ENCODE results near the gene KCNN1.
"Not testable (repeated sequence)": the region's sequence is repeated elsewhere in the genome, so short reads cannot be mapped to it uniquely, and the experiment has no call there.

Gene KCNN1

DNA sequence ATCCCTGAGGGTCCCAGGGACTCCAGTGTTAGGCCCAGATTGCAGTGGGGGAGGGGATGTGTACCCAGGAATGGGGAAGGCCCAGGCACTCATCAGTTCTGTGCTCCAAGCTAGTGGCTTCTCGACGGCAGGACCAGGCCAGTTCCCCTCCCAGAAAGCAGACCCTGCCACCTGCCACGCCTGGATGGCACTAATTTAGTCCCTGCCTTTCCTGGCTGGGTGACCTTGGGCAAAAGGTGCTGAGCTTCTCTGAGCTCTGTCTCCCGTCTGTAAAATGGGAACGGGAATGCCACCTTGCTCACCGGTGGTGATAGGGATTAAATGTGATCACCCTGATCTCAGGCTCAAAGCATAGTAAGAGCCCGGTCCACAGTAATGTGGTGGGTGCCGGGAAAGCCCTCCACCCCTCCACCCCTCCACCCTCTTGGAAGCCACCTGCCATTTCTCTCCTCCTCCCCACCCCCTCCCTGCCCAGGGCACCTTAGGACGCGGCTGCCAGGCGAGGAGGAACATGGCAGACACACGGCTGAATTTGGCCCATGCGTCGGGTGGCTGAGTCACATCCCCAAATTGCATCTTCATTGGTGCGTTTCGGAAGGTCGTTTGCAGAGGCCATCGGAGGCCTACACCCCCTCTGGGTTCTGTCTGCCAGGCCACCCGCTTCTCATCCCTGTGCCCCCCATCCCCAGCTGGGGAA is 2.3 kb downstream of the KCNN1 start:
- DNase-seq: no peak

DNA sequence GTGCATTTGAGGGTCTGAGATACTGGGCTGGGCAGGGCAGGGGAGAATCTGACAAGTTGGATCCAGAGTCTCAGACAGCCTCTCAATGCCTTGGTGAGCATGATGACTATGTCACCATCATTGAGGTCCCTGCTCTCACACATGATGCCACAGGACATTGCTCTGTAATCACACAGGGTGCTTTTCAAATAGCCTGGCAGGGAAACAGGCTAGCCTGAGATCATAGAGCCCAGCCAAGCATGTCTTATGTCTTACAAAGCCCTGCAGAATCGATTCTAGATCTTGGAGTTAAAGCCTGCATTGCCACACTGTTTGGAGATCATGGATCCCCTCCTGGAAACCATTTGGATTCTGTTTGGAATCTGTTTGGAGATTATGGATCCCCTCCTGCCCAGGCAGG is 5.3 kb downstream of the KCNN1 start:
- DNase-seq: no peak

DNA sequence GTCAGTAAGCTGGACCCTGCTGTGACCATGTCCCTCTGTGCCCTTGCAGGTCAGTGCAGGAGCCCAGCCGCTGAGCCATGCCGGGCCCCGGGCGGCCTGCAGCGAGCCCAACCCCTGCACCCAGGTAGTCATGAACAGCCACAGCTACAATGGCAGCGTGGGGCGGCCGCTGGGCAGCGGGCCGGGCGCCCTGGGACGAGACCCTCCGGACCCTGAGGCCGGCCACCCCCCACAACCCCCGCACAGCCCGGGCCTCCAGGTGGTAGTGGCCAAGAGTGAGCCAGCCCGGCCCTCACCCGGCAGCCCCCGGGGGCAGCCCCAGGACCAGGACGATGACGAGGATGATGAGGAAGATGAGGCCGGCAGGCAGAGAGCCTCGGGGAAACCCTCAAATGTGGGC is 6.9 kb downstream of the KCNN1 start:
- no peak for DNase-seq

DNA sequence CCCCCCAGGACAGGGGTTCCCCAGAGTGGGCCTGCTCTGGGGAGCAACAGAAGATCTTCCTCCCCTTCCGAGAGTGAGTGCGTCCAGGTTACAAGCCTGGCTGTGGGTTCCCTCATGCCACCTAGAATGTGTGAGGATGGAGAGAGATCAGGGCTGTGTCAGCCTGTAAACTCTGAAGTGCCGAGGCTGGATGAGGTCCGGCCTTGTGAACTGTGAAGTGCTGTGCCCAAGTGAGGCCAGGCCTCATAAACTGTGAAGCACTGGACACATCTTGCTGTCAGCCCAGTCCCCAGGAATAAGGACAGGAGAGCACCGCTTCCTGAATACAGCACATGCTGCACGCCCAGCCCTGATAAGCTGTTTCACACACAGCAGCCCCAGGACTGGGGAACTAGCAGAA is 7.6 kb downstream of the KCNN1 start:
- no peak for DNase-seq

- no peak for DNase-seq
Observed at GRCh38 chr19:17975032-17975431, 8.1 kb downstream of the KCNN1 start.

GRCh38 chr19:17977021-17977420 is 10.1 kb downstream of the KCNN1 start:
- DNase-seq: no peak

GRCh38 chr19:17977488-17977887 is 10.6 kb downstream of the KCNN1 start:
- no peak for DNase-seq

DNA sequence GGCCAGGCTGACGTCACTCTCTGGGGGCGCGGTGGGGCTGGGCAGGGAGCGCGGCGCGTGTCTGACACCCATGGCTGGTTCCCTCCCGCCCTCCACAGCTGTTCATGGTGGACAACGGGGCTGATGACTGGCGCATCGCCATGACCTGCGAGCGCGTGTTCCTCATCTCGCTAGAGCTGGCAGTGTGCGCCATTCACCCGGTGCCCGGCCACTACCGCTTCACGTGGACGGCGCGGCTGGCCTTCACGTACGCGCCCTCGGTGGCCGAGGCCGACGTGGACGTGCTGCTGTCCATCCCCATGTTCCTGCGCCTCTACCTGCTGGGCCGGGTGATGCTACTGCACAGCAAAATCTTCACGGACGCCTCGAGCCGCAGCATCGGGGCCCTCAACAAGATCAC is 14.7 kb downstream of the KCNN1 start:
- no peak for DNase-seq

- DNase-seq: no peak
Observed at GRCh38 chr19:17982430-17982829, 15.5 kb downstream of the KCNN1 start.

DNA sequence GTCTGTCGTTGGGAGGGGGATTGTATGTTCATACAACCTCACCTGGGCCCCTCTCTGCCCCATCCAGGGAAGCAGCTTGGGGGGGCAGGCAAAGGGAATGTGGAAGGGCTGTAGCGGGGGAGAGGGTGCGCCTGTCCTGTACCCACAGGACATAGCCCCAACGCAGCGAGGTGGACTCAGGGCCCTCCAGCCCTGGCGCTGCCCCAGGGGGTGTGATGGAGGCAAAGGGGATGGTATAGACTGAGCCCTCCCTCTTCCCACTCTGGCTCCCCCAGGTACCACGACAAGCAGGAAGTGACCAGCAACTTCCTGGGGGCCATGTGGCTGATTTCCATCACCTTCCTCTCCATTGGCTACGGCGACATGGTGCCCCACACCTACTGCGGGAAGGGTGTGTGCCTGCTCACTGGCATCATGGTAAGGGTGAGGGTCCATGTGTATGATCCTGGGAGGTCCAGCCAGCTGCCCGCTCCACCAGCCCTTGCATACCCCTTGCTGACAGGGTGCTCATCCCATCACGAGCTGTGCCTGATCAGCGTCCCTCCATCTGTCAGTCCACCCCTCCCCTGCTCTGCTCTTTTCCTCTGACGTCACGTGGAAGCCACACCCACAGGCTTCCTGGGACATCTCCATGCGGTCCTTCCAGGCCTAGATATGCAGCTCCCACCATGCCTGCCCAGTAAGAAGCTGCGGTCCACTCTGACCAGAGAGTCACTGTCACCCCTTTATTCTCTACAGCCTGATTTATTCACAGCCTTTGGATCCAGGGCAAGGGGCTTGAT is 18.3 kb downstream of the KCNN1 start:
- DNase-seq: no peak

GRCh38 chr19:17986569-17986968 is 19.7 kb downstream of the KCNN1 start:
- not testable (repeated sequence) for DNase-seq

DNA sequence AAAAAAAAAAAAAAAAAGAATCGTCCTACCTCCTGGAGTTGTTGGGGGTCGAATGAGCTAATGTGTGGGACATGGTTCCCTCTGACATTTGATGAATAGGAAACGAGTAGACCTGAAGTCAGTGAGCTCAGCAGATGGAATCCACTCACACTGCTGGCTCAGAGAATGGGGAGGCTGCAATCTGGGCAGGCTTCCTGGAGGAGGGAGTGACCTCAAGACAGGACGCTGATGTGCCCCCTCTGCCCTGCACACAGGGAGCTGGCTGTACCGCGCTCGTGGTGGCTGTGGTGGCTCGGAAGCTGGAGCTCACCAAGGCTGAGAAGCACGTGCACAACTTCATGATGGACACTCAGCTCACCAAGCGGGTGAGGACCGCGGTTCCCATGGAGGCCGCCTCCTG is 21.3 kb downstream of the KCNN1 start:
- DNase-seq: no peak

GRCh38 chr19:17989425-17990094 is 22.7 kb downstream of the KCNN1 start:
- no peak for DNase-seq

- DNase-seq: no peak
Observed at GRCh38 chr19:17993076-17993813, 26.3 kb downstream of the KCNN1 start.

GRCh38 chr19:17996826-17997316 is 30.0 kb downstream of the KCNN1 start:
- DNase-seq: no peak

DNA sequence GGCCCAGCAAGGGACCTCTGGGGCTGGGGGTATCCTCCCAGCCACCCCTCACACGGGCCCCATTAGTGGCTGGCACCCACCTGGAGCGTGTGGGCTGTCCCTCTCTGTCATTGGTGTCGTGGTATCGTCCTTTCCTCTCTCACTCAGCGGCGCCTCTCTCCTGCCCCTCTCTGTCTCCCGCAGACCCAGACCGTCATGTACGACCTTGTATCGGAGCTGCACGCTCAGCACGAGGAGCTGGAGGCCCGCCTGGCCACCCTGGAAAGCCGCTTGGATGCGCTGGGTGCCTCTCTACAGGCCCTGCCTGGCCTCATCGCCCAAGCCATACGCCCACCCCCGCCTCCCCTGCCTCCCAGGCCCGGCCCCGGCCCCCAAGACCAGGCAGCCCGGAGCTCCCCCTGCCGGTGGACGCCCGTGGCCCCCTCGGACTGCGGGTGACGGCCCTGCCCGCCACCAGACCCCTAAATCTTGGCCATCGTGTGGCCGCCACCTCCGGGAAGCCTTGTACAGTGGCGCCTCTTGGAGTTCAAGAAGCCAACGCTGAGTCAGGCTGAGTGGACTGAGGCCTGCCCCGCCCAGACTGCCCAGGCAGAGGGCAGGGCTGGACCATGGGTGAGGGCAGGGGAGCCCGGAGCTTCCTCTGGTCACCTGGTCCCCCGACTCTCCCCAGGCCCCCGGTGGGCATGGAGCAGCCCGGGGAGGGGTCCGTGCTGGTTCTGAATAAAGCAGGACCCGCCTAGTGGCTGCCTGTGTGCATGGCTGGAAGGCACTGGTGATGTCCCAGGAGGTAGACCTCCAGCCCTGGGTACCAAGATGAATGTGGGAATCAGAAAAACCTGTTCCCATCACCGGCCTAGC is 31.3 kb downstream of the KCNN1 start:
- no peak for DNase-seq

DNA sequence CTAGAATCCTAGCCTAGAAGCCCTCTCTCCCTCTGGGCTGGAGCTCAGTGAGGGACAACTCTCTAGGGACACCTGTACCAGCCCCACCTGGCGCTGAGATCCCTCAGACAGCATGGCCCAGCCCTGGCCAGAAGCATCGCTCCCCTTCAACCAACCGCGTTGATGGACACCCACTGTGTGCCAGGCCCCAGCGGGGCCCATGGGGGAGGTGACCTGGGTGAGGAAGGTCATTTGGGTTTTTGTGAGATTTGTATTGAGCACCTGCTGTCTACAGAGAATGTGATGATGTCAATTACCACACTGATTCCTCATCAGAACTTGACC is 31.9 kb downstream of the KCNN1 start:
- no peak for DNase-seq

DNA sequence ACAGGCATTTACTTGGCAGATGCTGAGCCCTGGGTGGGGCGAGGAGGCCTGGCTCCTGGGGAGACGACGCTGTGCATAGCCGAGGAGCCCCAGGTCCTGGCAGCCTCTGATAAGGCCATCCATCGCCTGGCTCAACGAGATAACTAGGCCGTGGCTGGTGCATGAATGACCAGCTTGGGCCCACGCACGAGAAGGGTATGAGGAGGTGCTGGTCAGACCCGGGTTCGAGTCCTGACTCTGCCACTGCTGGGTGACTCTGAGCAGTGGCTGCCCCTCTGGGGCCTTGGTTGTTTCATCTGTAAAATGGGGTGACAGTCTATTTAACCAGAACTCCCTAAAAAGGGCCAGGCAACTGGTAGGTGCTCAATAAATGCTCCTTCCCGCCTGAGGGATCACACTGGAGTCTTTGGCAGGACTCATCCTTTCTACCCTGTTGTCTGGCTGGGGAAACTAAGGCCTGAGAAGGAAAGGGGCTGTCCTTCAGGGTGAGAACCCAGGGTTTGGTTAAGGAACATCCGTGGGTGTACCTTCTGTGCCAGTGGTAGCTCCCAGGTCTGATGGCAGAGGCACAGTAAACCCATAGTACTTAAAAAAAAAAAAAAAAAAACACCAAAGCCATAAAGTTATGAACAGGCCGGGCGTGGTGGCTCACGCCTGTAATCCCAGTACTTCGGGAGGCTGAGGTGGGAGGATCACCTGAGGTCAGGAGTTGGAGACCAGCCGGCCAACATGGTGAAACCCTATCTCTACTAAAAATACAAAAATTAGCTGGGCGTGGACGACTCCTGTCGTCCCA is 33.0 kb downstream of the KCNN1 start:
- no peak for DNase-seq

DNA sequence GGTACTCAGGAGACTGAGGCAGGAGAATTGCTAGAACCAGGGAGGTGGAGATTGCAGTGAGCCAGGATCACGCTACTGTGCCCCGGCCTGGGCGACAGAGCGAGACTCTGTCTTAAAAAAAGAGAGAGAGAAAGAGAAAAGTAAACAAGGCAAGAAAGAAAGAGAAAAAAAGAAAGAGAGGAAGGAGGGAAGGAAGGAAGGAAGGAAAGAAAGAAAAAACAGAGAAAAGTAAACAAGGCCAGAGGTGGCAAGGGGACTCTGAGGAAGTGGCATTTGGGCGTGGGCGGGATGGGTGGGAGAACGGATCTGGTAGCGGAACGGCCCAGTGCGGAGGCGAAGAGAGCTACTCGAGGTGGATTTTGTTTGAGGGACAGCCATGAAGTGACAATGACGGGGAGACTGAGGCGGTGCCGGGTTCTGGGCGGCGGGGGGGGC is 33.6 kb downstream of the KCNN1 start:
- DNase-seq: no peak

GRCh38 chr19:18000915-18001776 is 34.2 kb downstream of the KCNN1 start:
- DNase-seq: peak; percentile 39

All from NCI-H1694 (cell line).